ENCODE data around the gene RXRA.

RXRA gene

GRCh38 chr9:134340475-134341160 lies 14.4 kb downstream of the RXRA start:
- DNase-seq: no peak

- DNase-seq: no peak
Observed at GRCh38 chr9:134341306-134341705, 15.1 kb downstream of the RXRA start.

GRCh38 chr9:134341929-134342745 lies 15.9 kb downstream of the RXRA start:
- DNase-seq: no peak

GRCh38 chr9:134342746-134343115 lies 16.5 kb downstream of the RXRA start:
- DNase-seq: no peak

- DNase-seq: no peak
Observed at GRCh38 chr9:134343637-134344036, 17.4 kb downstream of the RXRA start.

- no peak for DNase-seq
Observed at GRCh38 chr9:134344068-134344799, 18.0 kb downstream of the RXRA start.

GRCh38 chr9:134344800-134345310 lies 18.6 kb downstream of the RXRA start:
- no peak for DNase-seq

- DNase-seq: no peak
Observed at GRCh38 chr9:134345737-134346136, 19.5 kb downstream of the RXRA start.

GRCh38 chr9:134346151-134346550 lies 19.9 kb downstream of the RXRA start:
- DNase-seq: no peak

GRCh38 chr9:134346840-134347583 lies 20.8 kb downstream of the RXRA start:
- DNase-seq: no peak

GRCh38 chr9:134347996-134348395 lies 21.7 kb downstream of the RXRA start:
- DNase-seq: no peak

GRCh38 chr9:134348404-134349155 lies 22.3 kb downstream of the RXRA start:
- DNase-seq: no peak

- DNase-seq: no peak
Observed at GRCh38 chr9:134349936-134350335, 23.7 kb downstream of the RXRA start.

- no peak for DNase-seq
Observed at GRCh38 chr9:134350416-134350994, 24.2 kb downstream of the RXRA start.

- no peak for DNase-seq
Observed at GRCh38 chr9:134351606-134352176, 25.4 kb downstream of the RXRA start.

- DNase-seq: no peak
Observed at GRCh38 chr9:134352247-134352933, 26.1 kb downstream of the RXRA start.

- DNase-seq: no peak
Observed at GRCh38 chr9:134353539-134353938, 27.3 kb downstream of the RXRA start.

GRCh38 chr9:134355158-134355557 lies 28.9 kb downstream of the RXRA start:
- no peak for DNase-seq

GRCh38 chr9:134355561-134356279 lies 29.5 kb downstream of the RXRA start:
- DNase-seq: no peak
